GM20431 (cell line): Measurements from ENCODE around the gene CD247.

Source experiments
- in situ Hi-C: fragments of 300-500 bp; cut with MseI, MboI; formaldehyde crosslinking; loops from one replicate; pipeline ENCODE4 v1.15.0; 2020; ENCODE audit warnings: low sequenced_read_pairs; ENCODE audit not compliant: unreplicated experiment

The CD247 gene

DNA sequence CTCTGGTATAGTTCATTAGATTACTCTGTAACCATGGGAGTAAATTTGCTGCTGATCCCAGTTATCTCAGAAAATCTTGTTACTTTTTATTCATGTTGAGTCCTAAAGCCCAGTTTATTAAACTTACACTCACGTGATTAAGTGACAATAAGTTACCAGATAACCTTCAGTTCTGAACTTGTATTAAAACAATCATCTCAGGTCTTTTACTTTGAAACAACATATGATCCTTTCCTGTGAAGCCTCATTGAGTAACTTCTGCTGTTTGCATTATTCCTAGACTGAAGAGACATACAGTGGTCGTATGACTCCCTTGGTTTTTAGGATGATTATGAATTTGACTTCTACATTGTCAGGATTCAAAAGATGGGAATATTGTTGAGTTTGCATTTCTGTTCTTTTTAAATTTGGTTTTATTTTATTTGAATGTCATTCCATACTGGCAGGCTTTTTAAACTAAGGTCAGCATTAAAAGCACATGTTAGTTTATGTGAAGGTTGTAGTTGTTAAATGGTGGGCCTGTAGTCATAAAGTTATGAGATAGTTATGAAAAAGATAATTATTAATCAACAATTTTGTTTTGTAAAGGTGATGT is 117.9 kb downstream of the CD247 start:
- in situ Hi-C loops, result no loop called here

DNA sequence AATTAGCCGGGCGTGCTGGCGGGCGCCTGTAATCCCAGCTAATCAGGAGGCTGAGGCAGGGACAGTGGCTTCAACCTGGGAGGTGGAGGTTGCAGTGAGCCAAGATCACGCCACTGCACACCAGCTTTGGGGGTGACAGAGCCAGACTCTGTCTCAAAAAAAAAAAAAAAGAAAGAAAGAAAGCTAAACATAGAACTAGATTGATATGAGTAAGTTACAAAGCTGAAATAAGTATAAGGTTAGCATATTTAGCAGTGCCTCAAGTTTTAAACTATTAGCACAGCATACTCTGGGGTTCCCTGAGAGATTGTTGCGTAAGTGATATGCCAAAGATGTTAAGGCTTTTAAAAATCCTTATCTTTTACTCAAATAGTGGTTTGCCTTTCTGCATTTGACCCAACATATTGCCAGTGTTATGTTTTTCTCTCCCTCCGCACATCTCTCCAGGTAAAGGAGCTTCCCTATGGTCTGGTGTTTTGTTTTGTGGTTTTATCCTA is 126.1 kb downstream of the CD247 start:
- in situ Hi-C loops, result no loop called here

DNA sequence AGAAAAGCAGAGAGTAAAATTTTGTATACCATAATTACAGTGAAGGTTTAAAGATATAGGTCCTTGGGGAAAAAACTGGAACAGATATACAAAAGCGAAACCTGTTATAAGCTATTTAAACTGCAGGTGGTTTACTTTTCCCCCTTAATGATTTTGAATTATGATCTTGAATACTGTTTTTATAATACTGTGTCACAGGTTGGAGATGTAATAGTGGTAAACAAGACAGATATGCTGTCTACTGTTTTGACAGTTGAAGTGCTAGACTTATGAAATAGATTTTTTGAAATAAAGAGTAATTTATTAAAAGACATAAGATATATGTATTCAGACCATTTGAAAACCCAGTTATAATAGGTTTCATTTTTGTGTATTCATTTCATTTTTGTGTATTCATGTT is 129.4 kb downstream of the CD247 start:
- in situ Hi-C loops, result no loop called here

DNA sequence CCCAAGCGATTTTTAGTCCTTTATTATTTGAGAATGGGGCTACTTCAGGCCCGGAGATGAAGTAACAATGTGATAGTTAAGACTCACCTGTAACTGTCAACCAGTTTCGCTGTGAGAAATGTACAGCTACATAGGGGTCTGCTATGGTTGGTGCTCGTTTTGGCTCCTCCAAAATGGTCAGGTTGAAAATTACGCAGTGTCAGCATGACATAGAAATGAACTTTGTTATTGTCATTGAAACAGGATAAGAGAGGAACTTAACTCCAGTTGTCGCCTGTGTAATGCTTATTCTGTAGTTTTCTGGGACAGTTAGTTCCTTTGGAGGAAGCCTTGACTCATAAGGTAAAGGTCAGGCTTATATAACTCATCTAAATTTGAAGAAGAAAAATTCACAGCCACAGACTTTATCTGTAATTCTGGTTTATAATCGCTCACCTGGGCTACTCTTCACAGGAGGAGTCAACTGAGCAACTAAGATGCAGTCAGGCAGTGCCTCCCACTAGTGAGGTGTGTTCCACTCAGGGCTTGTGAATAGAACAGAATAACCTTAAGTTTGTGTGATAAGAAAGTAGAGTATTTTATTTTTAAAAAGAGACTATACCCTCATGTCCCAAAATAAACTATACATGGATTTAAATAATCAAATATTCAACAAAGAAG is 130.9 kb downstream of the CD247 start:
- in situ Hi-C loops, result no loop called here
